ENCODE data around the gene MOB3B. TPM values are rescaled to one million over a fixed set of nuclear protein-coding genes. Genes with fewer than 3 reads are reported as not detected.

MOB3B gene
- total RNA-seq, 2 donors from 2014 or later: 0.11 to 0.59 TPM

DNA sequence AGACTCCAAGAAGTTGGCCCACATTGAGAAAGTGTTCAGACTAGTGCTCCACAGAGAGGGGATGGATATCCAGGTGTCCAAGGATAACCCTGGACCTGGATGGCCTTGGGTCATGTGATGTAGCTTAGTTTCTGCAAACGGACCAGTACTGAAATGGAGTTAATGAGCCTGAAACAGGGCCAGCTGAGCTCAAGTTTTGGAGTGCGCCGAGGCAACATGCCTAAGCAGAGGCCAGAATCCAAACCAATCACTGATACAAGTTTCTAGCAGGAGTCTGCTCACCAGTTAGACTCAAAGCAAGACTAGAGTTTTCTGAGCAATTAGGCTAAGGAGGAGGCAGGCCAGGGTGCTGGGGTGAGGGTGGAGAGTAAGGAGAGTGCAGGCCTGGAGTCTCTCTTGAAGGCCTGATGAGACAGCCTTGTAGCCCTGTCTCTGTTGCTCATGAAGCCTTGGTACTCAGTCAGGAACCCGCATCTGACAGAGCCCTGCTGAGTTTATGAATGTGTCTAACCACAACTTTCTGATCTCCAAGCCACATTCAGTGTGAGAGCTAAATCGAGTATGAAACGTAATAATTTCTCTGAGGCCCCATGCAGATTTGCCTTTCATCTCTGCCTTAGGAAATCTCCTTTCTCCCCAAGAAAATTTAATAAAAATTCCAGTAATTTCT is 163.8 kb downstream of the MOB3B start:
- Mint-ChIP-seq H3K9me3 (peaks cover 3% of the 10 kb centered on the region), H3K27me3 (peaks cover 7 to 9% of the 10 kb centered on the region in 2 donors), H3K4me1 (ENCODE audit: low read depth in 2 of 2) (peaks cover 0 to 14% of the 10 kb centered on the region in 2 donors), H3K4me3 (no peak overlapping the region), H3K27ac (no peak overlapping the region), H3K36me3 (no peaks in the 10 kb centered on the region)
- no peak for DNase-seq (ENCODE audit: low spot score)
- peak; percentile 55 to 82 for ATAC-seq

DNA sequence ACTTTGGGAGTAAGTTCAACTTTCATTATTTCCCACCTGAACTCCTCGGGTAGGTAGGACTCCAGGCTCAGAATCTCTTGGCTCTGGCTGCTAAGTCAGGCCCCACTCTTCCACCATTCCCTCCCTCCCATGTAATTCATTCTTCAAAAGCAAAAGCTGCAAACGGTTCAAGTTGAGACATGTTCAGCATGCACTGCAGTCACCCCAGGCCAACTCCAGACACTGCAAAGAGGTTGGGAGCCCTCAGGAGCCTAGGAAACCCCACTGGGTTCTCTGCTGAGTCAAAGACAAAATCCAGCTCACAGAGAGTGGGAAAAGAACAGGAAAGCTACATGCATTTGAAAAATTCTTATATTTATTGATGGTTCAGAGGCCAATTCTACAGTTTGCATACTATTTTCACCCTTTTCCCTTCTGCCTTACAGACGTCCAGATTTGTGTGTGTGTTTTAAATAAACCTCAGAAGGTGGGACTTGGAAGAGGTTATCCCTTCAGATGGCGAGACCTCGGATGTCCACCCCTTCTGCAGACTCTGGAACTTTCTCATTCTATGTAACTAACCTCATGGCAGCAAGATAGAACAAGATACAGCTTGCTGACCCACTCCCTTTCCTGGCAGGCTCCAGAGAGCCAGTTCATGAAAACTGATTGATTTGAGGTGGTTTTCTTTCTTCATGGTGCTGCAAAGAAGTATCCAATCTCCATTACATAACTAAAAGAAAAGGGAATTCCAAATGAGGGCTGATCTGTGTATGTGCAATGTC is 167.0 kb downstream of the MOB3B start:
- Mint-ChIP-seq H3K36me3 (no peaks in the 10 kb centered on the region), H3K4me1 (ENCODE audit: low read depth in 2 of 2) (peaks cover 0 to 14% of the 10 kb centered on the region in 2 donors), H3K4me3 (no peak overlapping the region), H3K27ac (no peak overlapping the region), H3K9me3 (no peaks in the 10 kb centered on the region), H3K27me3 (peaks cover 0 to 6% of the 10 kb centered on the region in 2 donors)
- DNase-seq (ENCODE audit: low spot score): no peak
- no peak for ATAC-seq

DNA sequence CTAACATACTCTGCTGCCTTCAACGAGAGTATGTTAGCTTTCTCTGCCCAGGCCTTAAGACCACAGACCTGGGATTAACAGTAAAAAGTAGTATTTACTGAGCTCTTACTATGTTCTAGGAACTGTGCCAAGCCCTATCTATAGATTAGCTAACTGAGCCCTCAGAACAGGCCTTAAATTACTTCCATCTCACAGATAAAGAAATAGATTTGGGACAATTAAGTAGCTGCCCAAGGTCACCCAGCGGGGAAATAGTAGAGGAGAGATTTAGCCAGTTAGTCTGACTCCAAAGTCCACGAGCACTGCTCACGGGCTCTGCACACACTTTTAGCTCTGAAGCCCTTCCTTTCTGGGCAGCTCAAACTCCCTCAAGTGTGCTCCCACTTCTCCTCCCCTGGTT is 168.1 kb downstream of the MOB3B start:
- Mint-ChIP-seq H3K27ac (no peak overlapping the region), H3K36me3 (no peaks in the 10 kb centered on the region), H3K4me1 (ENCODE audit: low read depth in 2 of 2) (peaks cover 0 to 6% of the 10 kb centered on the region in 2 donors), H3K27me3 (no peaks in the 10 kb centered on the region), H3K9me3 (no peaks in the 10 kb centered on the region), H3K4me3 (no peak overlapping the region)
- ATAC-seq: no peak
- DNase-seq (ENCODE audit: low spot score): no peak

DNA sequence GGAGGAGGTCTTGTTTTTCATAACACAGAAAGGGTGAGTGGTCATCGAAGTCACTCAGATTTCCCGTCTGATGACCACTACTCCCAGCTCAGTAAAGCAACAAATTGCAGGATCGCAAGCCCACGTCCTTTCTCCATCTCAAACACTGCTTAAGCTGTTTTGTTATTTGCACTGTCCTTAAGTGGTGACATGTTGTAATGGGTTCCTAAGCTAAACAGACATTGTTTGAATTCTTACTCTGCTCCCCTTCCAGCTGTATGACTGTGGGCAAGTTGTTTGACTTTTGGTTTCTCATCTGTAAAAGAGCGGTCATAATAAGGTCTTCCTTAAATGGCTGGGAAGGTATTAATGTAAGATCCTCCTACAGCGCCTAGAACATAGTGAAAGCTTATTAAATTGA is 169.9 kb downstream of the MOB3B start:
- H3K27me3 Mint-ChIP-seq: no peaks in the 10 kb centered on the region
- H3K27ac Mint-ChIP-seq: no peak overlapping the region
- H3K36me3 Mint-ChIP-seq: no peaks in the 10 kb centered on the region
- H3K4me1 Mint-ChIP-seq (ENCODE audit: low read depth in 2 of 2): no peaks in the 10 kb centered on the region
- DNase-seq (ENCODE audit: low spot score) (no peak), ATAC-seq (no peak)
- H3K4me3 Mint-ChIP-seq: no peak overlapping the region
- H3K9me3 Mint-ChIP-seq: no peaks in the 10 kb centered on the region

DNA sequence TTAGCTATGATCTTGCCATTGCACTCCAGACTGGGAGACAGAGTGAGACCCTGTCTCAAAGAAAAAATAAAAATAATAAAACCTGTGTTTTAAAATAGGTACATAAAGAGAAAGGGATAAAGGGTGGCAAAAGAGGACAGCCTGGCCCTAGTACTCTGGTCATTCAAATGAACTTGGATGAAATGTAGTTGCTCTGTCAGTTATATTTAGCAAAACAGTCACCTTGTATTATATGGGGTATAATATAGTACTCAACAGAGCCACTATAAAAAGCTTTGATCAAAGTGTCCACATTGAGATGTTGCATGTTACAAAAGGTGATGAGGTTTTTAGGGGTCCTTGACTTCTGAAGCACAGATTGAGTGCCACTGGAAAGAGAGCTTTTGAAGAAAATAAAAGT is 171.6 kb downstream of the MOB3B start:
- ATAC-seq (no peak), DNase-seq (ENCODE audit: low spot score) (no peak)
- Mint-ChIP-seq H3K9me3 (no peaks in the 10 kb centered on the region), H3K4me3 (no peak overlapping the region), H3K27me3 (no peaks in the 10 kb centered on the region), H3K4me1 (ENCODE audit: low read depth in 2 of 2) (peaks cover under 1 to 1% of the 10 kb centered on the region in 2 donors), H3K36me3 (no peaks in the 10 kb centered on the region), H3K27ac (no peak overlapping the region)

DNA sequence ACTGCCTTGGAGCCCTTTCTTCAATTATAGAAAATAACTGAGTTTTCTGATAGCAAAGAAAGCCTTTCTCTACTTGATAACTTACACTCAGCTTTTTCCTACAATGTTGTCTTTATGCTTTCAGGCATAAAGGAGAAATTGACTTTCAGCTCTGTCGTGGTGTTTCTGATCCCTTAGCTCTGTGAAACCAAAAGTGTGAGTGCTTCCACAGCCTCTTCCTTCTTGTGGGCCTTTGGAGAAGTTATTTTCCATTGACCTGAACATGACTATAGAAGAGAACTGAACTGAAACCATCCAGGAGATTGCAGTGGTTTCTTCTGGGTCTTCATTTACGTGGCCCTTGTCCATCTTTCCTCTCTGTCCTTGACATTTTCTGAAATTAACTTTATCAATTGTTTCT is 173.2 kb downstream of the MOB3B start:
- H3K27ac Mint-ChIP-seq: no peak overlapping the region
- no peaks in the 10 kb centered on the region for H3K36me3 Mint-ChIP-seq
- DNase-seq (ENCODE audit: low spot score): no peak
- H3K4me3 Mint-ChIP-seq: no peak overlapping the region
- H3K9me3 Mint-ChIP-seq: no peaks in the 10 kb centered on the region
- peaks cover 6 to 8% of the 10 kb centered on the region in 2 donors for H3K4me1 Mint-ChIP-seq (ENCODE audit: low read depth in 2 of 2)
- no peaks in the 10 kb centered on the region for H3K27me3 Mint-ChIP-seq
- ATAC-seq: no peak

DNA sequence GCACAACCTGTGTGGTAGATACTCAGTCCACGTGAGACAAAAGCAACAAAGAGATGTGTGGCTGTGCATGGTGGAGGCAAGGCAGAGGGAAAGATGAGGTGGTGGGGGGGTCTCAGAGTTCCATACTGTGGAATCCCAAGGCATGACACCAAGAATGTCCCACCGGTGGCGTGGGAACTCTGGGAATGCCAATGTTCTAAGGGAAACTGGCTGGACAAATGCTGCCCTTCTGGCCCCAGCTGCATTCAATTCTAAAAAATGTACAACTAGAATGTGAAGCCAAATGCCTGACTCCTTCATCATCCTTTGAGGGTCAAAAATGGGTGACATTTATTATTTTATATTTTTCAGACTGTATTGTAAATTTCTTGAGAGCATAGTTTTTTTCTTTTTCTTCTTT is 174.4 kb downstream of the MOB3B start:
- ATAC-seq (no peak), DNase-seq (ENCODE audit: low spot score) (no peak)
- Mint-ChIP-seq H3K27me3 (no peaks in the 10 kb centered on the region), H3K4me3 (no peak overlapping the region), H3K36me3 (no peaks in the 10 kb centered on the region), H3K27ac (no peak overlapping the region), H3K4me1 (ENCODE audit: low read depth in 2 of 2) (peaks cover 6 to 8% of the 10 kb centered on the region in 2 donors), H3K9me3 (no peaks in the 10 kb centered on the region)

DNA sequence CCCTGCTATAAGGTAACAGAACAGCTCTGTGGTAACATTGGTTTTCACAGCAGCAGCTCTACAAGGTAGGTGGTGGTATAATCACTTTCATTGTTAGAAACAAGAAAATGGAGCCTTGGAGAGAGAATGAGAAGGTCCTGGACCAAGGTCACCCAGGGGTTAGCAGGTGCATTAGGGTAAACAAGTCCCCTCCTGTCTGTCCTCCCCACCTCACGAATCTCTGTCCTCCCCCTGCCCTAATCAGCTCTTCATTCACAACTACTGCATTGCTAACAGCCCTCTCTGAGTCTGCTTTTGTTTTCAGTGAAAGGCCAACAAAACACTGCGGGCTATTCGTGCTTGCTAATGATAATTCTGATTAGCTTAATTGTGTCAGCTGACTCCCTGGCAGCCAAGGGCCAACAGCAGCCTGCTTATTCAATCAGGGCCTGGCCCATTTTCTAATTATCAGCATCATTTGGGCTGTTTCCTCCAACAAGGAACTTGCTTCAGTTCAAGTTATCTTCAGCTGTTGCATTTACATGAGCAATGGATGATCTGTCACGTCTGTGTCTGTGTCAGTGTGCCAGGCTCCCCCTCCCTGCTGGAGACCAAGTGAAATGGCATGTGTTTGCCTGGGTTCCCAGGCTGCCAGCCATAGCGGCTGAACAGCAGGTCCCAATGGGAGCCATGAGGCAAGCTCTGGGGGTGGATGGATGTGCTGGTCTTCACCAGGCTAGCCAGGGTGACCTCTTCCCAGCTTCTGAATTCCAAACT is 176.0 kb downstream of the MOB3B start:
- ATAC-seq (peak in 1 of 2 donors; percentile 41), DNase-seq (ENCODE audit: low spot score) (no peak)
- Mint-ChIP-seq H3K4me3 (no peak overlapping the region), H3K4me1 (ENCODE audit: low read depth in 2 of 2) (peaks cover 6 to 8% of the 10 kb centered on the region in 2 donors), H3K27ac (no peak overlapping the region), H3K9me3 (no peaks in the 10 kb centered on the region), H3K36me3 (no peaks in the 10 kb centered on the region), H3K27me3 (no peaks in the 10 kb centered on the region)

DNA sequence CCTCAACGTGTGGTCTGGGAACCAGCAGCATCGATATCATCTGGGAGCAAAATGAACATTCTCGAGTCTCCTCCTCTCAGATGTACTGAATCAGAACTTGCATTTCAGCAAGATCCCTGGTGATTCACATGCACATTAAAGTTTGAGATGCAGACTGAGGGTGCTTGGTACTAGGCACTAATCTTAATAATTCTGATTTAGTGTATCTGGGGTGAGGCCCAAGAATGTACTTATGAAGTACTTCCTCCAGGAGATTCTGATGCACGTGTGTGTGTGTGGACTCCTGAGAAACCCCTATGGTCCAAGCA is 176.5 kb downstream of the MOB3B start:
- no peak for DNase-seq (ENCODE audit: low spot score)
- Mint-ChIP-seq H3K27ac (no peak overlapping the region), H3K9me3 (no peaks in the 10 kb centered on the region), H3K27me3 (no peaks in the 10 kb centered on the region), H3K4me1 (ENCODE audit: low read depth in 2 of 2) (peaks cover 6 to 8% of the 10 kb centered on the region in 2 donors), H3K36me3 (no peaks in the 10 kb centered on the region), H3K4me3 (no peak overlapping the region)
- ATAC-seq: peak in 1 of 2 donors; percentile 57

DNA sequence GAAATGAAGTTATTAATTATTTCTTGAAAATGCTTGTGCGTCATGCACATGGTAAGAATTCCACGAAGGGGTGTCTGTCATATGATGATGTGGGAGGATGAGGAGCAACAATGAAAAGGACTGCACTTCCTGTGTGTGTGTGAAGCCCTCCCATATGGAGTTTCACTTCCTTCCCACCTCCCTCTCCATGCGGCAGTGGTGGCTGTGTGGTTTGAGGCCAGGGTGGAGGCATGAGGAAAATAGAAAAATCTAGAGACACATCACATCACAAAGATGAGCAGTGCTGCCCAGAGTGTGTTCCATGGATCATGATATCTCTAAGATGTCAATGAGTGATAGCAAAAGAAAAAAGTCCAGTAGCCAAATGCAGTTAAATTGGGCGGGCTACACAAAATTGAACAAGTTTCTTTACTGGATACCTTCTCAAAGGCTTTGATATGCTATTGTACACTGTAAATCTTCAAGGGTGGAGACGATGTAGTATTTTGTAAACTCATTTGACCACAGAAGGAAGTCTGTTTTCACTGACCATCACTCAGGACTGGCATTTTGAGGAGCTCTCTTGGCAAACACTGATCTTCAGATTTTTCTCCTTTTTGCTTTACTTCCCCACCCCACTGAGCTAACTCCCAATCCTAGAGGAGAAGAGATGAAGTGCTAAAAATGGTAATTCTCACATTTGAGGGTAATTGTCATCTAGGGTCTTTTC is 177.0 kb downstream of the MOB3B start:
- Mint-ChIP-seq H3K4me3 (no peak overlapping the region), H3K9me3 (no peaks in the 10 kb centered on the region), H3K36me3 (no peaks in the 10 kb centered on the region), H3K27ac (no peak overlapping the region), H3K4me1 (ENCODE audit: low read depth in 2 of 2) (peaks cover 6 to 8% of the 10 kb centered on the region in 2 donors), H3K27me3 (peaks cover 0 to 2% of the 10 kb centered on the region in 2 donors)
- DNase-seq (ENCODE audit: low spot score): no peak
- ATAC-seq: no peak

DNA sequence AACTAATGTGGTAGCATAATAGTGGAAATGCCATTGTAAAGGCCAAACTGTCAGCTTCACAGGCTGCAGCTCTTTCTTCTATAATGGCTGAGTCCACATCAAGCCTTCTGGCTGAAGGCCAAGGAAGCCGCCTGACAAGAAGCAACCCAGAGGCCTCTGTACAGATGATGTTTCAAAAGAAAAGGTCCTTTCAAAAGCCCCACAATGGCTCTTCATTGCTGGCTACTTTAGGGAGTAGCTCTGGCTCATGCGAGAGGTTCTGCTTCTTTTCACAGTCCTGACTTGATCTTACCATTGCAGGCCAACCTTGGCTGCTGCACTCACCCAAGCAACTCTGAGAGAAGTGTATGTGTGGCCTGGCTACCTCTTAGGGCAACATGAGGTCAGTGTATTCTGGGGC is 178.2 kb downstream of the MOB3B start:
- no peaks in the 10 kb centered on the region for H3K9me3 Mint-ChIP-seq
- H3K27me3 Mint-ChIP-seq: peaks cover 0 to 2% of the 10 kb centered on the region in 2 donors
- no peaks in the 10 kb centered on the region for H3K36me3 Mint-ChIP-seq
- ATAC-seq: no peak
- no peak for DNase-seq (ENCODE audit: low spot score)
- no peak overlapping the region for H3K4me3 Mint-ChIP-seq
- peaks cover 6 to 8% of the 10 kb centered on the region in 2 donors for H3K4me1 Mint-ChIP-seq (ENCODE audit: low read depth in 2 of 2)
- no peak overlapping the region for H3K27ac Mint-ChIP-seq

DNA sequence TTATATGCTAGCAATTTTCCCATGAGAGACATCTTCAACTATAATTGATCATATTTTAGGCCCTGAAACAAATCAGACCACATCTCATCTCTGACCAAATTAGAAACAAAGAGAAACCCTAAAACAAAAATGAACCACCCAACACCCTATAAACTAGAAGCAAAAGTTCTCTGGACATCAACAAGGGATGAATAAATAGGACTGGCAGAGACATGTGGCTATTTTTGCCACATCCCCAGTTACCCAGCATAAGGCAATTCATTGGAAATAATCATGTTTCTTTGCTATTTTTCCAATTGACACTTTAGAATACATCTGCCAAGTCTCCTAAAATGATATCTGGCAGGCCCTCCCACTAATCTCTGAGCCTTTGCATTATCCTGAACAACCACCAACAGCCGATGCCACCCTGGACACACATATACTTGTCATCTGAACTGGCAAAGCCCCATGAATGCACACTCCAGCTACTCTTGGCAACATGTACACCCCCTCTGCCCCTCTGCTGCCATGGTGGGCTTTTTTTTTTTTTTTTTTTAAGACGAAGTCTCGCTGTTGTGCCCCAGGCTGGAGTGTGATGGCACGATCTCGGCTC is 179.1 kb downstream of the MOB3B start:
- Mint-ChIP-seq H3K9me3 (no peaks in the 10 kb centered on the region), H3K4me1 (ENCODE audit: low read depth in 2 of 2) (peaks cover 6 to 8% of the 10 kb centered on the region in 2 donors), H3K27ac (no peak overlapping the region), H3K27me3 (peaks cover 0 to 2% of the 10 kb centered on the region in 2 donors), H3K4me3 (no peak overlapping the region), H3K36me3 (no peaks in the 10 kb centered on the region)
- DNase-seq (ENCODE audit: low spot score) (no peak), ATAC-seq (no peak)

DNA sequence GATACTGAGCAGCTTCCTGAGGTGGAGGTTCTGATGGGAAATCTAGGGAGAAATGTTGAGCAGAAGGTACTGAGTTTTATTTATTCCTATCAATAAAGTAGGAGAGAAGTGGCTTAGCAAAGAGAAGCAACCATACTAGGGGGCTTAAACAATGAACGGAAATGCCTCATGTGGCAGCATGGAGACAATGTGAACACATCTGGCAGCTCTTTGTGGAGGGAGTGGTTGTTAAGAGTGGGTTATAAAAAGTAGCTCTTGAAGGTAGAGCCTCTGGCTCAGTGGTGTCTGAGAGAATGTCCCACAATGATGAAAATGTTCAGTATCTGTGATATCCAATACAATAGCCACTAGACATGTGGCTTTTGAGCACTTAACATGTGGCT is 179.9 kb downstream of the MOB3B start:
- Mint-ChIP-seq H3K27me3 (peaks cover 0 to 2% of the 10 kb centered on the region in 2 donors), H3K27ac (no peak overlapping the region), H3K4me1 (ENCODE audit: low read depth in 2 of 2) (peaks cover 6 to 8% of the 10 kb centered on the region in 2 donors)

More for the DNA sequence above, 179.9 kb downstream of the MOB3B start:
- Mint-ChIP-seq H3K4me3 (no peak overlapping the region), H3K36me3 (no peaks in the 10 kb centered on the region), H3K9me3 (no peaks in the 10 kb centered on the region)
- DNase-seq (ENCODE audit: low spot score) (no peak), ATAC-seq (no peak)

Data from natural killer cell treated with Interleukin-12 subunit alpha and Interleukin-12 subunit beta and Interleukin-15 and Interleukin-18, amount 100 ng/mL, for 72 hours (primary cell).